ENCODE results near the gene HOXD12. TPM values are rescaled to one million over a fixed set of nuclear protein-coding genes. Genes with fewer than 3 reads are reported as not detected.
A peak's percentile ranks its signal among the peaks of the same experiment; 100 is the strongest.

The HOXD12 gene
- total and polyA plus RNA-seq, 2 experiments from 2014 or later, result not detected

DNA sequence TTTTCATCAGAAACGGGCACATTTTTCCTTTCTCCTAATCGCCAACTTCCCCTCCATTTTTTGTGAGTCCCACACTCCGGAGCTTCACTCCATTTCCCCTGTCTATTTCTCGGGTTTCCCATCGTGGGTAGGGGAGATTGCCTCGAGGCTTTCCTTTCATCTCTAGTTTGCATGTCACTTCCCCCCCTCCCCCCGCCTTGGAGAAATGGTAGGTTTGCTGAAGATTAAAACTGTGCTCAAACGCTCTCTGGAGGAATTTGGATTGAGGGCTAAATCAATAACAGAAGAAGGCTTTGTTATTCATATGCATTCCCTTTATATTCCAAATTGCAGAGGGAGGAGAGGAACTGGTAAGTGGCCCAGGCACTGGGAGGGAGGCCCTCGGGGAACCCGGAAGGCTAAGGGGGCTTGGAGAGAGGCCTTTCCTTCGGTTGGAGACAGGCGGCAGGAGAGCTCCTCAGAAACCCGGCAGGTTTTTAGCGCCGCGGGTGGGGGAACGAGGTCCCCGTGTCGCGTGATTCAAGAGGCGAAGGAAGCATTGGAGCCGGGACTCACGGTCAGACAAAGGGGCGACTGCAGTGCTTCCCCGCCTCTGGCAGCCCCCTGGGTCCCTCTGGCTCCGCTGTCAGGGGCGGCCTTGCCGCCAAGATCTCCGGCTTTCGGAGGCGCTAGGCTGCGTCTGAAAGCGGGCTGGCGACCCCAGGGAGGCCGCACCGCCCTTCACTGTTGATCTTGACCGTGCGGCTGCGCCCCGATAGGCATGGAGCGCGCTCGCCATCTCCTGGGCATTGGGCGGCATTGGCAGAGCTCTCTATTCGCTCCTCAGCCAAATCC, 2.4 kb upstream of the HOXD12 start:
- Mint-ChIP-seq H3K4me3 (peak overlapping the region; percentile 68), H3K4me1 (peaks cover 39% of the 10 kb centered on the region), H3K9me3 (no peaks in the 10 kb centered on the region), H3K36me3 (ENCODE audit: low read depth) (no peaks in the 10 kb centered on the region; the same call in 2 of the 3 replicates), H3K27ac (no peak overlapping the region), H3K27me3 (ENCODE audit: insufficient read depth, low read depth, poor library complexity) (peaks cover 94% of the 10 kb centered on the region)
- Histone ChIP-seq H3K4me3 (peak overlapping the region; percentile 46), H2AFZ (no peak overlapping the region), H3K4me1 (ENCODE audit: insufficient read depth) (peaks cover 56% of the 10 kb centered on the region), H3K36me3 (ENCODE audit: insufficient read depth) (no peaks in the 10 kb centered on the region; the same call in 1 of the 2 replicates), H3K27me3 (ENCODE audit: insufficient read depth) (peaks cover 94% of the 10 kb centered on the region), H3K4me2 (peak overlapping the region; percentile 94), H3K9me2 (ENCODE audit: insufficient read depth) (no peaks in the 10 kb centered on the region), H4K20me1 (replicated peaks; ENCODE audit: insufficient read depth) (peaks cover 32% of the 10 kb centered on the region), H3K27ac (ENCODE audit: low read depth) (no peak overlapping the region; the same call in 1 of the 2 replicates), H3F3A (replicated peaks; ENCODE audit: low read depth) (peaks cover 26% of the 10 kb centered on the region), H3K79me2 (replicated peaks; ENCODE audit: insufficient read depth) (no peaks in the 10 kb centered on the region)
- TF ChIP-seq ZNF114 (CRISPR knock-in tag; IDR thresholded peaks at IDR 0.05) (0 out of 2 replicates have a peak, but pooled peaks have one; percentile 8), ETS1 (IDR thresholded peaks at IDR 0.05) (no peak), NANOG (IDR thresholded peaks at IDR 0.05; ENCODE audit: borderline replicate concordance) (peak; percentile 50; the same call in 1 of the 2 replicates), STAT1 (IDR thresholded peaks at IDR 0.05; ENCODE audit: unreplicated experiment) (no peak), POLR2AphosphoS5 (IDR thresholded peaks at IDR 0.05; ENCODE audit: low read depth) (no peak), EZH2phosphoT487 (IDR thresholded peaks at IDR 0.05; ENCODE audit: unreplicated experiment) (no peak)
- TF ChIP-seq, protein P1, sequence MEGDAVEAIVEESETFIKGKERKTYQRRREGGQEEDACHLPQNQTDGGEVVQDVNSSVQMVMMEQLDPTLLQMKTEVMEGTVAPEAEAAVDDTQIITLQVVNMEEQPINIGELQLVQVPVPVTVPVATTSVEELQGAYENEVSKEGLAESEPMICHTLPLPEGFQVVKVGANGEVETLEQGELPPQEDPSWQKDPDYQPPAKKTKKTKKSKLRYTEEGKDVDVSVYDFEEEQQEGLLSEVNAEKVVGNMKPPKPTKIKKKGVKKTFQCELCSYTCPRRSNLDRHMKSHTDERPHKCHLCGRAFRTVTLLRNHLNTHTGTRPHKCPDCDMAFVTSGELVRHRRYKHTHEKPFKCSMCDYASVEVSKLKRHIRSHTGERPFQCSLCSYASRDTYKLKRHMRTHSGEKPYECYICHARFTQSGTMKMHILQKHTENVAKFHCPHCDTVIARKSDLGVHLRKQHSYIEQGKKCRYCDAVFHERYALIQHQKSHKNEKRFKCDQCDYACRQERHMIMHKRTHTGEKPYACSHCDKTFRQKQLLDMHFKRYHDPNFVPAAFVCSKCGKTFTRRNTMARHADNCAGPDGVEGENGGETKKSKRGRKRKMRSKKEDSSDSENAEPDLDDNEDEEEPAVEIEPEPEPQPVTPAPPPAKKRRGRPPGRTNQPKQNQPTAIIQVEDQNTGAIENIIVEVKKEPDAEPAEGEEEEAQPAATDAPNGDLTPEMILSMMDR (conservative IDR thresholded peaks at IDR 0.05; ENCODE audit: low read depth in 2 of 2), result peak; percentile 74 to 93
- ATAC-seq (peak; percentile 69), DNase-seq (ENCODE audit: low spot score) (peak; percentile 96)

DNA sequence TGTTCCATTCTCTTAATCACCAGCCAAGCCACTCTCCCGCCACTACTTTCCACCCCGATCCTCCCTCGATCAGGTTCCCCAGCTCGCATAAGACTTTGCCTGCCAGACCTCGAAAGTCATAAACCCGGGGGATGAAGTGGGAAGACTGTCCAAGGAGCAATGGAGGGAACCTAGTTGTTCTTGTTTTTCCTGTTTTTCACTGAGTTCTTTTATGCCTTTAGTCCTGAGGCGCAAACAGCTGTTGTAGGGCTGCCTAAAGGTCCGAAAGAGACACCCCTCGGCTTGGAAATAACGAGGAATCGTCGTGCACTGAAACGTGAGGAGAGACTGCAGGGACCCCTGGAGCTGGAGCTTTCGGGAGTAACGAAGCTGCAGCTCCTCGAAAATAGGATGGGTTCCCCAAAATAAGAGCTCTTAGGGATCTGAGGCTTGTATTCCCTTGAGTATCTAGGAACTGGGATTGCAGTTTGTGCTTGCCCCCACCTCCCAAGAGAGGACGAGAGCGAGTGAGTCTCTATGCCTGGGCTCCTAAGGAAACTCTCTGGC, 1.7 kb upstream of the HOXD12 start:
- no peaks in the 10 kb centered on the region; the same call in 1 of the 2 replicates for H3K36me3 ChIP-seq (ENCODE audit: insufficient read depth)
- H3F3A ChIP-seq (replicated peaks; ENCODE audit: low read depth), result peaks cover 29% of the 10 kb centered on the region
- H3K27ac ChIP-seq (ENCODE audit: low read depth), result no peak overlapping the region
- H2AFZ ChIP-seq, result peak overlapping the region; percentile 7; the same call in 1 of the 2 replicates
- Mint-ChIP-seq H3K4me1 (peaks cover 42% of the 10 kb centered on the region), H3K27ac (no peak overlapping the region), H3K4me3 (peak overlapping the region; percentile 68), H3K36me3 (ENCODE audit: low read depth) (no peaks in the 10 kb centered on the region; the same call in 2 of the 3 replicates), H3K9me3 (no peaks in the 10 kb centered on the region), H3K27me3 (ENCODE audit: insufficient read depth, low read depth, poor library complexity) (peaks cover 99% of the 10 kb centered on the region)
- ATAC-seq (no peak; the same call in 2 of the 3 replicates), DNase-seq (ENCODE audit: low spot score) (no peak)
- H3K4me1 ChIP-seq (ENCODE audit: insufficient read depth), result peaks cover 57% of the 10 kb centered on the region
- peak overlapping the region; percentile 94 for H3K4me2 ChIP-seq
- no peaks in the 10 kb centered on the region for H3K9me2 ChIP-seq (ENCODE audit: insufficient read depth)
- peaks cover 38% of the 10 kb centered on the region for H4K20me1 ChIP-seq (replicated peaks; ENCODE audit: insufficient read depth)
- H3K4me3 ChIP-seq, result peak overlapping the region; percentile 46
- H3K27me3 ChIP-seq (ENCODE audit: insufficient read depth), result peaks cover 94% of the 10 kb centered on the region
- H3K79me2 ChIP-seq (replicated peaks; ENCODE audit: insufficient read depth), result no peaks in the 10 kb centered on the region
- TF ChIP-seq ETS1 (IDR thresholded peaks at IDR 0.05), result no peak
- TF ChIP-seq, protein P2, sequence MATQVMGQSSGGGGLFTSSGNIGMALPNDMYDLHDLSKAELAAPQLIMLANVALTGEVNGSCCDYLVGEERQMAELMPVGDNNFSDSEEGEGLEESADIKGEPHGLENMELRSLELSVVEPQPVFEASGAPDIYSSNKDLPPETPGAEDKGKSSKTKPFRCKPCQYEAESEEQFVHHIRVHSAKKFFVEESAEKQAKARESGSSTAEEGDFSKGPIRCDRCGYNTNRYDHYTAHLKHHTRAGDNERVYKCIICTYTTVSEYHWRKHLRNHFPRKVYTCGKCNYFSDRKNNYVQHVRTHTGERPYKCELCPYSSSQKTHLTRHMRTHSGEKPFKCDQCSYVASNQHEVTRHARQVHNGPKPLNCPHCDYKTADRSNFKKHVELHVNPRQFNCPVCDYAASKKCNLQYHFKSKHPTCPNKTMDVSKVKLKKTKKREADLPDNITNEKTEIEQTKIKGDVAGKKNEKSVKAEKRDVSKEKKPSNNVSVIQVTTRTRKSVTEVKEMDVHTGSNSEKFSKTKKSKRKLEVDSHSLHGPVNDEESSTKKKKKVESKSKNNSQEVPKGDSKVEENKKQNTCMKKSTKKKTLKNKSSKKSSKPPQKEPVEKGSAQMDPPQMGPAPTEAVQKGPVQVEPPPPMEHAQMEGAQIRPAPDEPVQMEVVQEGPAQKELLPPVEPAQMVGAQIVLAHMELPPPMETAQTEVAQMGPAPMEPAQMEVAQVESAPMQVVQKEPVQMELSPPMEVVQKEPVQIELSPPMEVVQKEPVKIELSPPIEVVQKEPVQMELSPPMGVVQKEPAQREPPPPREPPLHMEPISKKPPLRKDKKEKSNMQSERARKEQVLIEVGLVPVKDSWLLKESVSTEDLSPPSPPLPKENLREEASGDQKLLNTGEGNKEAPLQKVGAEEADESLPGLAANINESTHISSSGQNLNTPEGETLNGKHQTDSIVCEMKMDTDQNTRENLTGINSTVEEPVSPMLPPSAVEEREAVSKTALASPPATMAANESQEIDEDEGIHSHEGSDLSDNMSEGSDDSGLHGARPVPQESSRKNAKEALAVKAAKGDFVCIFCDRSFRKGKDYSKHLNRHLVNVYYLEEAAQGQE (IDR thresholded peaks at IDR 0.05; ENCODE audit: unreplicated experiment), result no peak
- TF ChIP-seq, protein P1 (conservative IDR thresholded peaks at IDR 0.05; ENCODE audit: low read depth in 2 of 2), result 0 out of 4 replicates have a peak, but pooled peaks of 1 of the 2 experiments have one; percentile 5
- TF ChIP-seq POLR2AphosphoS5 (IDR thresholded peaks at IDR 0.05; ENCODE audit: low read depth), result no peak
- peak; percentile 60 for TF ChIP-seq EZH2phosphoT487 (IDR thresholded peaks at IDR 0.05; ENCODE audit: unreplicated experiment)
- TF ChIP-seq NANOG (IDR thresholded peaks at IDR 0.05; ENCODE audit: borderline replicate concordance), result no peak
- no peak for TF ChIP-seq JUNB (IDR thresholded peaks at IDR 0.05; ENCODE audit: unreplicated experiment)
- no peak for TF ChIP-seq ZNF114 (CRISPR knock-in tag; IDR thresholded peaks at IDR 0.05)
- no peak for TF ChIP-seq CREB1 (CRISPR knock-in tag; IDR thresholded peaks at IDR 0.05; ENCODE audit: low read depth)
- no peak for TF ChIP-seq STAT1 (IDR thresholded peaks at IDR 0.05; ENCODE audit: unreplicated experiment)
